Kidney (tissue), 14 donors: Measurements from ENCODE around the gene ANO6. TPM values are rescaled to one million over a fixed set of nuclear protein-coding genes. Genes with fewer than 3 reads are reported as not detected.

Source experiments
- DNase-seq, 5 donors: peaks; one replicate each; pipeline ENCODE4 v3.0.0-alpha.2; 2013 to 2020
- FAIRE-seq: peaks from 2 replicates; lab custom pipeline; 2012; peaks lifted over from hg19 to GRCh38; lab: Jason Lieb, UNC
- H3K27ac ChIP-seq, 2 donors: one replicate each; pipeline ENCODE4 v1.7.0; 2013; ENCODE audit warnings: low read depth in 2 of 2, low read length in 2 of 2, inconsistent platforms in 1 of 2
- H3K27me3 ChIP-seq: one replicate; pipeline ENCODE4 v1.7.1; 2013; ENCODE audit warnings: low read length, inconsistent platforms; ENCODE audit not compliant: control insufficient read depth, insufficient read depth
- H3K36me3 ChIP-seq, 3 donors: one replicate each; pipeline versions ENCODE4 v1.7.0 to v1.7.1; 2013; ENCODE audit warnings: low read length in 3 of 3, control low read depth in 1 of 3, inconsistent platforms in 1 of 3; ENCODE audit not compliant: insufficient read depth in 3 of 3, control insufficient read depth in 2 of 3
- H3K4me1 ChIP-seq, 3 donors: one replicate each; pipeline versions ENCODE4 v1.7.0 to v1.7.1; 2013; ENCODE audit warnings: low read length in 3 of 3, inconsistent platforms in 1 of 3, low read depth in 1 of 3; ENCODE audit not compliant: control insufficient read depth in 2 of 3, insufficient read depth in 2 of 3
- H3K4me3 ChIP-seq, 3 donors: one replicate each; pipeline versions ENCODE4 v1.7.0 to v1.8.1; 2013; ENCODE audit warnings: low read length in 3 of 3, control low read depth in 1 of 3, inconsistent platforms in 1 of 3
- H3K9ac ChIP-seq, 3 donors: one replicate each; pipeline versions ENCODE4 v1.7.0 to v1.7.1; 2013; ENCODE audit warnings: low read length in 3 of 3, control low read depth in 1 of 3, inconsistent platforms in 1 of 3
- H3K9me3 ChIP-seq, 3 donors: one replicate each; pipeline versions ENCODE4 v1.7.0 to v1.7.1; 2013; ENCODE audit warnings: low read length in 3 of 3, control low read depth in 1 of 3, inconsistent platforms in 1 of 3; ENCODE audit not compliant: control insufficient read depth in 2 of 3, insufficient read depth in 1 of 3
- intact Hi-C: fragments of 100-400 bp; cut with DNase I; formaldehyde crosslinking; loops from one replicate; pipeline ENCODE4 v1.11.1; 2022
- polyA plus RNA-seq: library from polyadenylated mRNA; stranded (reverse); fragments of 350-450 nt; fragmentation: Illumina TruSeq; extraction: RNeasy Lipid Tissue Mini Kit (QIAGEN cat#74804); gene quantifications from one replicate; pipeline ENCODE4 v1.2.3, GENCODE V29; 2014; ENCODE audit warnings: low read depth, low replicate concordance; ENCODE audit not compliant: insufficient read depth
- total RNA-seq: library from RNA; stranded (reverse); fragmentation: NEBNext Ultra II Directional; extraction: Animal tissue kit (Norgen Biotek cat#: 25700); gene quantifications from one replicate; pipeline ENCODE4 v1.2.1, GENCODE V29; 2021
- TF ChIP-seq, protein P1 (sequence below): IDR thresholded peaks from 3 replicates; pipeline ENCODE4 v1.5.1; 2012; ENCODE audit warnings: mild to moderate bottlenecking, moderate library complexity, borderline replicate concordance; ENCODE audit not compliant: insufficient read depth; ENCODE audit errors: extremely low read depth
- donor health status: control.
- donor health status: control.
- donor health status: control.
- donor health status: control.
- donor health status: control.
- donor health status: DM: yes; HTN: yes; CAD: no.
- donor health status: Normal renal cell carcinoma (clear cell type).

Gene ANO6
- total and polyA plus RNA-seq, 2 donors from 2014 or later, result 17.2 to 46.3 TPM

DNA sequence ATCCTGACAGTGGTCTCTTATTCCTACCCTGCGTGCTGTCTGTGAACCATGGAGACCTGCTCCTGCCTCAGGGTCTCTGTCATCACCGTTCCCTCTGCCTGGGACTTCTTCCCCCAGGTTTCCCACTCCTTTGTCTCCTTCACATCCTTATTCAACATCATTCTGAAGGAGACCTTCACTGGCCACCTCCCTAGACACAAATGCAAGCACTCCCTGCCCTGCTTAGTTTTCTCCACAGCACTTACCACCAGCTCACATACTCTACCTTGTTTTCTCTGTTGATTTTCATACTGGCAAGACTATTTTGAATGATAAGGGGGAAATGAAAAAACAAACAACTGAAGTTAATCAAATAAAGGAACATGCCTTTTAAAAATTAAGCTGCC, 192.8 kb downstream of the ANO6 start:
- TF ChIP-seq, protein P1, sequence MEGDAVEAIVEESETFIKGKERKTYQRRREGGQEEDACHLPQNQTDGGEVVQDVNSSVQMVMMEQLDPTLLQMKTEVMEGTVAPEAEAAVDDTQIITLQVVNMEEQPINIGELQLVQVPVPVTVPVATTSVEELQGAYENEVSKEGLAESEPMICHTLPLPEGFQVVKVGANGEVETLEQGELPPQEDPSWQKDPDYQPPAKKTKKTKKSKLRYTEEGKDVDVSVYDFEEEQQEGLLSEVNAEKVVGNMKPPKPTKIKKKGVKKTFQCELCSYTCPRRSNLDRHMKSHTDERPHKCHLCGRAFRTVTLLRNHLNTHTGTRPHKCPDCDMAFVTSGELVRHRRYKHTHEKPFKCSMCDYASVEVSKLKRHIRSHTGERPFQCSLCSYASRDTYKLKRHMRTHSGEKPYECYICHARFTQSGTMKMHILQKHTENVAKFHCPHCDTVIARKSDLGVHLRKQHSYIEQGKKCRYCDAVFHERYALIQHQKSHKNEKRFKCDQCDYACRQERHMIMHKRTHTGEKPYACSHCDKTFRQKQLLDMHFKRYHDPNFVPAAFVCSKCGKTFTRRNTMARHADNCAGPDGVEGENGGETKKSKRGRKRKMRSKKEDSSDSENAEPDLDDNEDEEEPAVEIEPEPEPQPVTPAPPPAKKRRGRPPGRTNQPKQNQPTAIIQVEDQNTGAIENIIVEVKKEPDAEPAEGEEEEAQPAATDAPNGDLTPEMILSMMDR, result no peak
- Histone ChIP-seq H3K36me3 (peaks cover 3 to 30% (median 16%) of the 10 kb centered on the region in 3 donors), H3K4me3 (no peak overlapping the region), H3K9me3 (no peaks in the 10 kb centered on the region), H3K4me1 (no peaks in the 10 kb centered on the region), H3K27ac (no peak overlapping the region), H3K27me3 (no peaks in the 10 kb centered on the region), H3K9ac (no peak overlapping the region)
- DNase-seq (no peak), FAIRE-seq (no peak)
- intact Hi-C loops, result no loop called here

DNA sequence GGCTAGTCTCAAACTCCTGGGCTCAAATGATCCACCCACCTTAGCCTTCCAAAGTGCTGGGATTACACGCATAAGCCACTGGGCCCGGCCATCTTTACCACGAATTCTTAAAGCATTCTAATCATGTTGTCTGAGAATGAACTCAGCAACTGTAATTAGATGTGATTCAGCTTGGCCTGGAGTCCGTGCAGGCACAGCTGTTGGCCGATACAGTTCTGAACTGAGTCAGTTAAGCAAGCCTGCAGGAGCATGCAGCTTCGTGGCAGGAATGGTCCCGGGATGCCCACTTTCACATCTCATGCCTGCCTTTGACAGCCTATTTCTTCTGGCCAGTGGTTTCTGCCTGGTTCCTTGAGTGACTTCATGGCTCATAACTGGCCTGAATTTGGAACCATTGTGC, 194.1 kb downstream of the ANO6 start:
- Histone ChIP-seq H3K4me1 (no peaks in the 10 kb centered on the region), H3K36me3 (peaks cover 3 to 23% (median 15%) of the 10 kb centered on the region in 3 donors), H3K4me3 (no peak overlapping the region), H3K9me3 (no peaks in the 10 kb centered on the region), H3K9ac (no peak overlapping the region), H3K27ac (no peak overlapping the region), H3K27me3 (no peaks in the 10 kb centered on the region)
- intact Hi-C loops, result no loop called here
- DNase-seq (no peak), FAIRE-seq (no peak)
- TF ChIP-seq, protein P1, result no peak

DNA sequence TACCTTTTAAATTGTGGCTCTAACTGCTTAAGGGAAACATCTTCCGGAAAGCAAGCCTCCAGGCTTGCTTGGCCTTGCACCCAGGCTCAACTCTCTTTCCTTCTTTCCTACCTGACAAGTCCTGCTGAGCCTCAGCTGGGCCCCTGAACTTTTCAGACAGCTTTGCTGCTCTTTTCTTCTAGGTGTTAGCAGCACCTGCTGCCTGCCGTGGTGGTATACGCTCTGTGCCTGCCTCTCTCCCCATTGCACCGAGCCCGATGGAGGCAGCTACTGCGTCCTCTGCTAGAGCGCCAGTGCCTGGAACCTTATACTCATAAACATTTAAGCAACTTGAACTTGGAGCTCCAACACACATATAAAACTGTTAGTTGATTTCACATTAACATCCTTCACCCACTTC, 195.7 kb downstream of the ANO6 start:
- FAIRE-seq (no peak), DNase-seq (no peak)
- Histone ChIP-seq H3K9me3 (no peaks in the 10 kb centered on the region), H3K4me1 (peaks cover 0 to 4% (median 0%) of the 10 kb centered on the region in 3 donors), H3K4me3 (no peak overlapping the region), H3K9ac (no peak overlapping the region), H3K36me3 (peaks cover 3 to 33% (median 20%) of the 10 kb centered on the region in 3 donors), H3K27ac (no peak overlapping the region), H3K27me3 (no peaks in the 10 kb centered on the region)
- intact Hi-C loops, result no loop called here
- TF ChIP-seq, protein P1, result no peak

GRCh38 chr12:45415393-45415817, 199.5 kb downstream of the ANO6 start:
- TF ChIP-seq, protein P1, result no peak
- H3K27me3 ChIP-seq, result no peaks in the 10 kb centered on the region
- H3K9ac ChIP-seq, result no peak overlapping the region
- FAIRE-seq (no peak), DNase-seq (no peak)
- H3K9me3 ChIP-seq, result no peaks in the 10 kb centered on the region
- H3K4me1 ChIP-seq, result peaks cover 0 to 4% (median 0%) of the 10 kb centered on the region in 3 donors
- no peak overlapping the region for H3K4me3 ChIP-seq
- intact Hi-C loops, result no loop called here
- H3K27ac ChIP-seq, result no peak overlapping the region
- peaks cover 0 to 40% (median 14%) of the 10 kb centered on the region in 3 donors for H3K36me3 ChIP-seq
